Uterus (tissue), 2 donors: ENCODE data around the gene GALNT14.

Experiments
- CTCF ChIP-seq, 4 experiments: fragments of 200-600 bp in 2 of 4; fragments of 450-650 bp in 2 of 4; sonication (generic) in 2 of 4; IDR thresholded peaks; one replicate each; pipeline ENCODE4 v1.5.1; 2016 to 2019; ENCODE audit warnings: antibody characterized with exemption in 4 of 4, mild to moderate bottlenecking in 2 of 4, moderate library complexity in 1 of 4
- POLR2A ChIP-seq, 2 donors: fragments of 450-650 bp; IDR thresholded peaks; one replicate each; pipeline ENCODE4 v1.6.1; 2016; ENCODE audit warnings: antibody characterized with exemption in 2 of 2, mild to moderate bottlenecking in 1 of 2, moderate library complexity in 1 of 2

GRCh38 chr2:31140151-31140550 lies 1.9 kb upstream of the GALNT14 start:
- TF ChIP-seq CTCF (IDR thresholded peaks at IDR 0.05) (no peak), POLR2A (IDR thresholded peaks at IDR 0.05) (no peak)
